ENCODE measurements around the gene HEXD.
"Not testable (repeated sequence)": the region's sequence is repeated elsewhere in the genome, so short reads cannot be mapped to it uniquely, and the experiment has no call there.

Gene HEXD

DNA sequence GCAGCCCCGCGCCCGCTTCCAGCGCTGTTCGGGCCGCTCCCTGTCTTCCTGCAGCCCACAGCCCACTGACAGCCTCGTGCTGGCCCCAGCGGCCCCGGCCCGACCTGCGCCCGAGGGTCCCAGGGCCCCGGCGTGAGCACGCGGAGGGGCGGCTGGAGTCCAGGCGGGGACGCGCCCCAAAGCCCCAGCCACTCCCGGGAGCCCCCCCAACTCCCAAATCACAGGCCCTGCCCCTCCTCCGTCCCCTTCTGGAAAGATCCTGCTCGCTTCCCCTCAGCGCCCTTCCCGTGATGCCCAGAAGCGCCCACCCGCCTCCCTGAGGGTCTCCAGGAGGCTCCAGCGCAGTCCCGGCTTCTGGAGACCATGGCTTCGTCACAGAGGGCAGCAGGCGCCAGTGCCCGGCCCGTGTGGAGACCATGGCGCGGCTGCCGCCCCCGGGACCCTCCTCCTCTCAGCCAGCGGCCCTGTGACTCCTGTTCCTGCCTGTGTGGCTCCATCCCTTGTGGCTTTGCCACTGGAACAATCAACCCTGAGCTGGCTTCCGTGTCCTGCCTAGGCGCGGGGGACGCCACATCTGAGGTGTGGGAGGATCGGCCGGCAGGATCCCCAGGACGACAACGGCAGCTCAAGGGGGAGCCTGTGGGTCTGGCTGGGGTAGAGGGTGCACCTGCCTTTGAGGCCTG is 42.6 kb upstream of the HEXD start:
- Histone ChIP-seq H3K9ac (ENCODE audit: low read depth, low read length) (no peak overlapping the region), H3K4me3 (ENCODE audit: low read length) (no peak overlapping the region)

DNA sequence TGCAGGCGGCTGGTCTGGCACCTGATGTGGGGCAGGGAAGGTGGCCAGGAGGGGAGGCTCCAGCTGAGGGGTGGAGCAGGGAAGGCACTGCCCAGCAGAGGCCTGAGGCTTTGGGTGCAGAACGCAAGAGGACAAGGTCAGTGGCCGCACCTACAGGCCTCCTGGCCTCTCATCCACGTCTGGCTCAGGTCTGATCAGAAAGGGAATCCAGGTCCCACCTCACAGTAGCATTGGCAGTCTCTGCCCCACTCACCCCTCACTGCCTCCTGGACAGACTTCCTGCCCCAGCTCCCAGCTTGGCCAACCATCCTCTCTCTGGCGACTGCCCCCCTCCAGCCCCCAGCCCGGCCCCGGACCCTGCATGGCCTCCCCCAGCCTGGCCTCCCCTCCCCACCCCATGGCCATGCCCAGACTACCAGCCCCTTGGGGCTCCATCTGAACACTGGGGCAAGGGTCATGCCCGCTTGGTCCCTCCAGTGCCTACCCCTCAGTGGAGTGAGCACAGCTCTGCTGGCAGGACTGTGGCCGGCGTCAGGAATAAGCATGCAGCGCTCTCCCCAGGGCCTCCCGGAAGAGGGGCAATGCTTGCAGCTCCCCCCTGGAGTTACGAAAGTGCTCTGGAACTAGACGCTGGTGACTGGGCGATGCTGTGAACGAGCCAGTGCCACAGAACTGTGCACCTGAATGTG is 42.0 kb upstream of the HEXD start:
- Histone ChIP-seq H3K9me3 (replicated peaks; ENCODE audit: low read length) (no peaks in the 10 kb centered on the region), H3K4me1 (ENCODE audit: control insufficient read depth, insufficient read depth, low read length) (peaks cover 20% of the 10 kb centered on the region), H3K27me3 (ENCODE audit: control insufficient read depth, insufficient read depth, low read length) (peaks cover 47% of the 10 kb centered on the region), H3K9ac (ENCODE audit: low read depth, low read length) (no peak overlapping the region), H3K4me2 (ENCODE audit: low read length) (no peak overlapping the region), H3K4me3 (ENCODE audit: low read length) (no peak overlapping the region), H3K36me3 (ENCODE audit: insufficient read depth, low read length) (no peaks in the 10 kb centered on the region)

More for the DNA sequence above, 42.6 kb upstream of the HEXD start:
- Histone ChIP-seq H3K36me3 (ENCODE audit: insufficient read depth, low read length) (no peaks in the 10 kb centered on the region), H3K4me2 (ENCODE audit: low read length) (no peak overlapping the region), H3K4me1 (ENCODE audit: control insufficient read depth, insufficient read depth, low read length) (peaks cover 22% of the 10 kb centered on the region), H3K9me3 (replicated peaks; ENCODE audit: low read length) (no peaks in the 10 kb centered on the region), H3K27me3 (ENCODE audit: control insufficient read depth, insufficient read depth, low read length) (peaks cover 47% of the 10 kb centered on the region)

DNA sequence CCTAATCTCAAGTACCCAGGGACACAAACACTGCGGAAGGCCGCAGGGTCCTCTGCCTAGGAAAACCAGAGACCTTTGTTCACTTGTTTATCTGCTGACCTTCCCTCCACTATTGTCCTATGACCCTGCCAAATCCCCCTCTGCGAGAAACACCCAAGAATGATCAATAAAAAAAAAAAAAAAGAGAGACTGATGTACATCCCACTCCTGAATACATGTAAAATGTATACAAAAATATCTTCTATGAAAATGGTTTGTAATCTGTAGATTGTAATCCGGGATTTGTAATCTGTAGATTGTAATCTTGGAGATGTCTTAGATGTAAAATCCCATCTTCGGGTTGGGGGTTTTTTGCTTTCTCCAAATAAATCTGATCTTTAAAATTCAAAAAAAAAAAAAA is 40.9 kb upstream of the HEXD start:
- Histone ChIP-seq H3K4me1 (ENCODE audit: control insufficient read depth, insufficient read depth, low read length) (peaks cover 16% of the 10 kb centered on the region), H3K27me3 (ENCODE audit: control insufficient read depth, insufficient read depth, low read length) (peaks cover 43% of the 10 kb centered on the region)
- not testable (repeated sequence) for H3K9me3 ChIP-seq (replicated peaks; ENCODE audit: low read length); H3K36me3 ChIP-seq (ENCODE audit: insufficient read depth, low read length); H3K4me2 ChIP-seq (ENCODE audit: low read length); H3K4me3 ChIP-seq (ENCODE audit: low read length); H3K9ac ChIP-seq (ENCODE audit: low read depth, low read length)

DNA sequence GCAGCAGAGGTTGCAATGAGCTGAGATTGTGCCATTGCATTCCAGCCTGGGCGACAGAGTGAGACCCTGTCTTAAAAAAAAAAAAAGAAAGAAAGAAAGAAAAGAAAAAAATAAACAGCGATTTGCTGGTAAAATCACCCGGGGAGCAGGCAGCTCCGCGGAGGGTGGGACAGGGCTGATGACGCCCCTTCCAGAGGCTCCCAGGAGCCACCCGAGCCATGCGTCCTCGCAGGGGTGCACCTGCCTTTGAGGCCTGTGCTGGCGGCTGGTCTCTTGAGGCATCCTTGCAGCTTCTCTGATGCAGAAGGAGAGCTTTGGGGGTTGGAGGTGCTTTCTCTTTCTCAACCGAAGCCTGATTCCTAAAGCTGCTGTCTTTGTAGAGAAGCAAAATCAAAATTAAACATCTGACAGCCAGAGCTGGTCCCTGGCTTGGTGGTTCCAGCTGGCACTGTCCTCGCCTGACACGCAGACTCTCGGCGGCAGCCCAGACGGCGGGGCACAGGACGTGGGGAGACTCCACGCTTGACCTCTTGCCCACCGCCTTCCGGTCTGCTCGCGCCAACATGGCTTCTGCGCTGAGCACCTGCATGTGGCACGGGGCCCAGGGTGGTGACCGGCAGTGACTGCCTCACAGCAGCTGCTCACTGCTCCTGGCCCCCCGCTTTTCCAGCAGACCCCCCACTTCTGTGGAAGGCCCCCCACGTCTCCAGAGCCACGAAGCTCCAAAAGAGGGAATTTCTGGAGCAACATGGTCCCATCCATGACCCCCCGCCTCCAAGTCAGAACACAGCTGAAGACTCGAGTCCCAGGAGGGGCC is 40.0 kb upstream of the HEXD start:
- Histone ChIP-seq H3K9me3 (replicated peaks; ENCODE audit: low read length) (no peaks in the 10 kb centered on the region), H3K36me3 (ENCODE audit: insufficient read depth, low read length) (no peaks in the 10 kb centered on the region), H3K4me3 (ENCODE audit: low read length) (no peak overlapping the region), H3K27me3 (ENCODE audit: control insufficient read depth, insufficient read depth, low read length) (peaks cover 36% of the 10 kb centered on the region), H3K4me1 (ENCODE audit: control insufficient read depth, insufficient read depth, low read length) (peaks cover 10% of the 10 kb centered on the region), H3K4me2 (ENCODE audit: low read length) (no peak overlapping the region), H3K9ac (ENCODE audit: low read depth, low read length) (no peak overlapping the region)

DNA sequence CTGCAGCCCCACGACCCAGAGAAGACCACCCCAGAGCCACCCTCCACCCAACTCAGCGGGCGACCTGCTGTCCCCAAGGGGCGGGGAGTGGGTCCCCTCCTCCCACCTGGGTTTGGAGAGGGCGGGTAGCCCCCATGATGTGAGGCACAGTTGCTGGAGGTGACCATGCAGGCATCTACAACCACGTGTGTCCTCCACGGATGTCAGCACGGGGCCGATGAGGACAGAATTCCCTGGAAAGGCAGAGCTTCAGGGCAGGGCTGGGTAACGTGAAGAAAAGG is 39.5 kb upstream of the HEXD start:
- H3K4me1 ChIP-seq (ENCODE audit: control insufficient read depth, insufficient read depth, low read length): peaks cover 10% of the 10 kb centered on the region
- no peak overlapping the region for H3K9ac ChIP-seq (ENCODE audit: low read depth, low read length)
- H3K4me2 ChIP-seq (ENCODE audit: low read length): no peak overlapping the region
- peaks cover 40% of the 10 kb centered on the region for H3K27me3 ChIP-seq (ENCODE audit: control insufficient read depth, insufficient read depth, low read length)
- no peak overlapping the region for H3K4me3 ChIP-seq (ENCODE audit: low read length)
- H3K36me3 ChIP-seq (ENCODE audit: insufficient read depth, low read length): no peaks in the 10 kb centered on the region
- H3K9me3 ChIP-seq (replicated peaks; ENCODE audit: low read length): no peaks in the 10 kb centered on the region

DNA sequence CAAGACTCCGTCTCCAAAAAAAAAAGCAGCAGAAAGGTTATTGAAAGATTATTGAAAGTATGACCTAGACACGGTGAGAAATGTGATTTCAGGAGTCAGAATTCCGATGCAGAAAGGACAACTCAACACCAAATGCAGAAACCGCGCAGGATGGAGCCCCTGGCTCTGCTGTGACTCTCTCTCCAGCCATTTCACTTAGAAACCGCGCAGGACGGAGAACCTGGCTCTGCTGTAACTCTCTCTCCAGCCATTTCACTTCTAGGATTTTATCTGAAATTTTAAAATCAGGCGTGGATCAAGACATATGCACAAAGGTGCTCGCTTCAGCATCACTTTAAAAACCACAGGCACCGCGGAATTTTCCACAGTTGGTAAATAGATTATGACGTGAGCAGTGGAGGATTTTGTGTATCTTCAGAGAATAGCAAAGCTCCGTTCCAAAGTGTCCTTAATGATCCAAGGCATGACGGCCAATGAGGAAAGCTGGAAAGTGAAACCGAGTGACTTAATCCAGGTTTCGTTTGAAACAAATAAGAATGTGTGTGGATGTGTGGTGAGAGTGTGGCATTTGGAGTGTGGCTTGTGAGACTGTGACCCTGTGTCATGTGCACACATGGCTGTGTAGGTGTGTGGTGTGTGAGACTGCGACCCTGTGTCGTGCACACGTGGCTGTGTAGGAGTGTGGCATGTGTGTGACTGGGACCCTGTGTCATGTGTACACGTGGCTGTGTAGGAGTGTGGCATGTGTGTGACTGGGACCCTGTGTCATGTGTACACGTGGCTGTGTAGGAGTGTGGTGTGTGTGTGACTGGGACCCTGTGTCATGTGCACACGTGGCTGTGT is 37.1 kb upstream of the HEXD start:
- Histone ChIP-seq H3K4me2 (ENCODE audit: low read length) (peak overlapping the region; percentile 66), H3K9ac (ENCODE audit: low read depth, low read length) (no peak overlapping the region), H3K36me3 (ENCODE audit: insufficient read depth, low read length) (no peaks in the 10 kb centered on the region), H3K27me3 (ENCODE audit: control insufficient read depth, insufficient read depth, low read length) (peaks cover 63% of the 10 kb centered on the region), H3K4me1 (ENCODE audit: control insufficient read depth, insufficient read depth, low read length) (peaks cover 20% of the 10 kb centered on the region), H3K9me3 (replicated peaks; ENCODE audit: low read length) (no peaks in the 10 kb centered on the region), H3K4me3 (ENCODE audit: low read length) (peak overlapping the region; percentile 49)

DNA sequence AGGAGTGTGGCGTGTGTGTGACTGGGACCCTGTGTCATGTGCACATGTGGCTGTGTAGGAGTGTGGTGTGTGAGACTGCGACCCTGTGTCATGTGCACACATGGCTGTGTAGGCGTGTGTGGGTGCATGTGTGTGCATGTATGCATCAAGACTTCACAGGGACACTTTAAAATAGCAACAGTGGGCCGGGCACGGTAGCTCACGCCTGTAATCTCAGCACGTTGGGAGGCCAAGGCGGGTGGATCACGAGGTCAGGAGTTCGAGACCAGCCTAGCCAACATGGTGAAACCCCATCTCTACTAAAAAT is 36.5 kb upstream of the HEXD start:
- not testable (repeated sequence) for H3K9ac ChIP-seq (ENCODE audit: low read depth, low read length); H3K9me3 ChIP-seq (replicated peaks; ENCODE audit: low read length); H3K36me3 ChIP-seq (ENCODE audit: insufficient read depth, low read length)
- peak overlapping the region; percentile 66 for H3K4me2 ChIP-seq (ENCODE audit: low read length)
- H3K27me3 ChIP-seq (ENCODE audit: control insufficient read depth, insufficient read depth, low read length): peaks cover 69% of the 10 kb centered on the region
- peaks cover 20% of the 10 kb centered on the region for H3K4me1 ChIP-seq (ENCODE audit: control insufficient read depth, insufficient read depth, low read length)
- peak overlapping the region; percentile 49 for H3K4me3 ChIP-seq (ENCODE audit: low read length)

DNA sequence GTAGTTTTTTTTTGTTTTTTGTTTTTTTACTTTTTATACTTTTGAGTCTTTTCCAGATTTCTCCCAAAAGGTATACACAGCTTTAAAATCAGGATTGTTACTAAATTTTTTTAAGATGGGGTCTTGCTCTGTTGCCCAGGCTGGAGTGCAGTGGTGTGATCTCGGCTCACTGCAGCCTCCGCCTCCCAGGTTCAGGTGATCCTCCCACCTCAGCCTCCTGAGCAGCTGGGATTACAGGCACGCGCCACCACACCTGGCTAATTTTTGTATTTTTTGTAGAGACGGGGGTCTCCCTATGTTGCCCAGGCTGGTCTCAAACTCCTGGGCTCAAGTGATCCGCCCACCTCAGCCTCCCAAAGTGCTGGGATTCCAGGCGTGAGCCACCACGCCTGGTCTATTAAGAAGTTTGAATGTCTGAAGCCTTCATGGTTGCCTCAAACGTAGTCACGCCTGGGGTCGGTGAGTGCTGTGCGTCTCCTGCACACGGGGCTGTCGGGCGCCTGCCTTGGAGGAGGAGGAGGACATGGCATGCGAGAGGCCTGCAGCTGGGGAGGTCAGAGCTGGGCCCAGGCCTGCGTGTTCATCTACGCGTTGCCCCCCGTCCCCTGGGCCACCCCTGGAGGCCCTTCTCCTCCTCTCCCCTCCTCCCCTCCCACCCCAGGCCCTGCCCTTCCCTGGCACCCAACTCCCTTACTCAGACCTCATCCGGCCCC is 35.8 kb upstream of the HEXD start:
- H3K9ac ChIP-seq (ENCODE audit: low read depth, low read length); H3K4me2 ChIP-seq (ENCODE audit: low read length); H3K36me3 ChIP-seq (ENCODE audit: insufficient read depth, low read length); H3K9me3 ChIP-seq (replicated peaks; ENCODE audit: low read length); H3K4me3 ChIP-seq (ENCODE audit: low read length): not testable (repeated sequence)
- Histone ChIP-seq H3K4me1 (ENCODE audit: control insufficient read depth, insufficient read depth, low read length) (peaks cover 20% of the 10 kb centered on the region), H3K27me3 (ENCODE audit: control insufficient read depth, insufficient read depth, low read length) (peaks cover 76% of the 10 kb centered on the region)

DNA sequence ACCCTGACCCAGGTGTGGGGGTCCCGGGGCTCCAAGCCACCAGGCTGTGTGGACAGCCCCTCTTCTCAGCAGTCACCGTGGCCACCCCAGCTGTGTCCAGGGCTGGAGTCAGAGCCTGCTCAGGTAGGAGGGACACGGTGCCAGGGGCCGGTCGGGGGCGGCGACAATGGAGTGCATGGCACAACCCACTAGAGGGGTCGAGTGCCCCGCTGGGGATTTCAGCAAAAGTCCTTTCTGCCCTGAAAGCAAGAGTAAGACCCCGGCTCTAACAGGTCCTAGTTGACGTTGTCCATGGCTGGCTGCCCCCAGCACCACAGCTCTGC is 35.3 kb upstream of the HEXD start:
- Histone ChIP-seq H3K9ac (ENCODE audit: low read depth, low read length) (no peak overlapping the region), H3K9me3 (replicated peaks; ENCODE audit: low read length) (no peaks in the 10 kb centered on the region), H3K4me3 (ENCODE audit: low read length) (no peak overlapping the region), H3K4me2 (ENCODE audit: low read length) (no peak overlapping the region), H3K36me3 (ENCODE audit: insufficient read depth, low read length) (no peaks in the 10 kb centered on the region), H3K27me3 (ENCODE audit: control insufficient read depth, insufficient read depth, low read length) (peaks cover 79% of the 10 kb centered on the region), H3K4me1 (ENCODE audit: control insufficient read depth, insufficient read depth, low read length) (peaks cover 20% of the 10 kb centered on the region)

DNA sequence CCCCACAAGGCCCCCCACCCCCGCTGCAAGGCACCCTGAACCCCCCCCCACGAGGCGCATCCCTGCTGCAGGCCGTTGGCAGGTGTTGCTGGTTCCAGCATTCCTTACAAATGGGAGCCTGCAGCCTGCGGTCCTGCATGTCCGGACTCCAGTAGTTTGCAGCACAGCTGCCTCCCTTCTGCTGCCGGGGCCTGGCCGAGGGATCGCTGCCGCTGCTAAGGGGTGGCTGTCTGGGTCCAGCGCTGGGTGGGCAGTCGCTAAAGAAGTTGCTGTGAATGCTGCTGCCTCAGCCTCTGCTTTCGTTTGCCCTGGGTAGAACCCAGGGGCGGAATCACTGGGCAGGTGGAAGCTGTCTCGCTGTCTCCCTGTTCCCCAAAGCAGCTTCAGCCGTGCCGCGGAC is 34.7 kb upstream of the HEXD start:
- H3K9me3 ChIP-seq (replicated peaks; ENCODE audit: low read length): no peaks in the 10 kb centered on the region

More for the DNA sequence above, 34.7 kb upstream of the HEXD start:
- H3K4me1 ChIP-seq (ENCODE audit: control insufficient read depth, insufficient read depth, low read length): peaks cover 24% of the 10 kb centered on the region
- no peak overlapping the region for H3K4me2 ChIP-seq (ENCODE audit: low read length)
- no peaks in the 10 kb centered on the region for H3K36me3 ChIP-seq (ENCODE audit: insufficient read depth, low read length)
- H3K27me3 ChIP-seq (ENCODE audit: control insufficient read depth, insufficient read depth, low read length): peaks cover 78% of the 10 kb centered on the region
- no peak overlapping the region for H3K4me3 ChIP-seq (ENCODE audit: low read length)
- H3K9ac ChIP-seq (ENCODE audit: low read depth, low read length): no peak overlapping the region

All from skeletal muscle satellite cell (primary cell).